HEK293 (cell line): ENCODE measurements around the gene GCNT2.

Source experiments
- CTCF ChIA-PET: fragments of 350-600 bp; formaldehyde crosslinking; extraction: SDS; loops from one replicate; lab custom pipeline; 2021; ENCODE audit warnings: antibody characterized with exemption; lab: Yijun Ruan, JAX
- POLR2A ChIA-PET: fragments of 300-600 bp; formaldehyde crosslinking; extraction: SDS; loops from one replicate; lab custom pipeline; 2020; ENCODE audit warnings: antibody characterized with exemption, inconsistent platforms; lab: Yijun Ruan, JAX
- H3K27ac ChIP-seq: fragments of 200-500 bp; sonication (Bioruptor generic); 2 replicates; pipeline ENCODE4 v1.5.1; 2014; ENCODE audit warnings: low read depth, low read length, control low read depth, inconsistent platforms; ENCODE audit errors: extremely low read depth
- H3K36me3 ChIP-seq, 2 experiments: fragments of 200-500 bp in 1 of 2; sonication (Bioruptor generic) in 1 of 2; 1 replicate in 1 of 2; 2 replicates in 1 of 2; pipeline ENCODE4 v1.5.1; 2014 to 2017; ENCODE audit warnings: inconsistent platforms in 2 of 2, low read length in 2 of 2; ENCODE audit not compliant: control insufficient read depth in 2 of 2, insufficient read depth in 1 of 2
- H3K4me1 ChIP-seq: fragments of 200-500 bp; sonication (Bioruptor generic); 2 replicates; pipeline ENCODE4 v1.5.1; 2014; ENCODE audit warnings: mild to moderate bottlenecking, low read length, inconsistent platforms; ENCODE audit not compliant: control insufficient read depth, insufficient read depth
- H3K4me3 ChIP-seq: 2 replicates; pipeline ENCODE4 v1.5.1; 2011; ENCODE audit warnings: low read depth, mild to moderate bottlenecking, control low read depth, low read length, moderate library complexity
- H3K9me3 ChIP-seq: fragments of 200-500 bp; sonication (Bioruptor generic); 2 replicates; pipeline ENCODE4 v1.5.1; 2014; ENCODE audit warnings: low read depth, low read length, inconsistent platforms; ENCODE audit not compliant: control insufficient read depth, insufficient read depth
- KLF1 ChIP-seq: fragments of 450-650 bp; formaldehyde crosslinking; IDR thresholded peaks from 2 replicates; pipeline ENCODE4 v1.5.1; 2016; ENCODE audit warnings: missing biosample characterization, missing genetic modification characterization
- SETDB1 ChIP-seq: IDR thresholded peaks from one replicate; pipeline ENCODE4 v1.6.1; 2017; ENCODE audit warnings: mild to moderate bottlenecking, low read length, moderate library complexity, mixed read lengths; ENCODE audit not compliant: insufficient read length
- TRIM28 ChIP-seq: IDR thresholded peaks from 2 replicates; pipeline ENCODE4 v1.6.1; 2011; ENCODE audit warnings: low read length, control low read depth, borderline replicate concordance
- YY1 ChIP-seq: fragments of 450-650 bp; formaldehyde crosslinking; IDR thresholded peaks from 2 replicates; pipeline ENCODE4 v1.5.1; 2018; ENCODE audit warnings: missing biosample characterization, missing genetic modification characterization
- ZBTB7A ChIP-seq: fragments of 450-650 bp; formaldehyde crosslinking; IDR thresholded peaks from 2 replicates; pipeline ENCODE4 v1.5.1; 2016; ENCODE audit warnings: low read depth, missing biosample characterization, missing genetic modification characterization
- ZNF10 ChIP-seq: fragments of 450-650 bp; formaldehyde crosslinking; IDR thresholded peaks from 2 replicates; pipeline ENCODE4 v1.5.1; 2017; ENCODE audit warnings: missing biosample characterization, missing genetic modification characterization
- ZNF133 ChIP-seq: fragments of 450-650 bp; formaldehyde crosslinking; IDR thresholded peaks from 2 replicates; pipeline ENCODE4 v1.5.1; 2016; ENCODE audit warnings: missing biosample characterization, missing genetic modification characterization
- ZNF146 ChIP-seq: fragments of 450-650 bp; formaldehyde crosslinking; IDR thresholded peaks from 2 replicates; pipeline ENCODE4 v1.5.1; 2016; ENCODE audit warnings: missing biosample characterization, missing genetic modification characterization
- ZNF24 ChIP-seq: fragments of 450-650 bp; formaldehyde crosslinking; IDR thresholded peaks from 2 replicates; pipeline ENCODE4 v1.5.1; 2016; ENCODE audit warnings: missing biosample characterization, missing genetic modification characterization
- ZNF391 ChIP-seq: fragments of 450-650 bp; formaldehyde crosslinking; IDR thresholded peaks from 2 replicates; pipeline ENCODE4 v1.5.1; 2016; ENCODE audit warnings: low read depth, missing biosample characterization, missing genetic modification characterization, borderline replicate concordance
- ZNF544 ChIP-seq: fragments of 450-650 bp; formaldehyde crosslinking; IDR thresholded peaks from 2 replicates; pipeline ENCODE4 v1.5.0; 2017; ENCODE audit warnings: missing biosample characterization, missing genetic modification characterization
- ZNF629 ChIP-seq: fragments of 450-650 bp; formaldehyde crosslinking; IDR thresholded peaks from 2 replicates; pipeline ENCODE4 v1.5.1; 2017; ENCODE audit warnings: missing biosample characterization, missing genetic modification characterization
- ZNF658 ChIP-seq: fragments of 450-650 bp; formaldehyde crosslinking; IDR thresholded peaks from 2 replicates; pipeline ENCODE4; 2016; ENCODE audit warnings: missing biosample characterization, missing genetic modification characterization
- ZNF747 ChIP-seq: fragments of 450-650 bp; formaldehyde crosslinking; IDR thresholded peaks from 2 replicates; pipeline ENCODE4 v1.5.1; 2016; ENCODE audit warnings: missing biosample characterization, missing genetic modification characterization
- TF ChIP-seq, protein P1 (sequence below): fragments of 450-650 bp; formaldehyde crosslinking; IDR thresholded peaks from 2 replicates; pipeline ENCODE4 v1.5.1; 2016; ENCODE audit warnings: missing biosample characterization, missing genetic modification characterization
- TF ChIP-seq, protein P2 (sequence below): fragments of 450-650 bp; formaldehyde crosslinking; IDR thresholded peaks from 2 replicates; pipeline ENCODE4 v1.5.1; 2016; ENCODE audit warnings: missing biosample characterization, missing genetic modification characterization
- TF ChIP-seq, protein P3 (sequence below): fragments of 450-650 bp; formaldehyde crosslinking; IDR thresholded peaks from 2 replicates; pipeline ENCODE4 v1.5.1; 2016; ENCODE audit warnings: missing biosample characterization, missing genetic modification characterization
- TF ChIP-seq, protein P4 (sequence below): fragments of 450-650 bp; formaldehyde crosslinking; IDR thresholded peaks from 2 replicates; pipeline ENCODE4 v1.5.1; 2016; ENCODE audit warnings: missing biosample characterization, missing genetic modification characterization

Gene GCNT2

DNA sequence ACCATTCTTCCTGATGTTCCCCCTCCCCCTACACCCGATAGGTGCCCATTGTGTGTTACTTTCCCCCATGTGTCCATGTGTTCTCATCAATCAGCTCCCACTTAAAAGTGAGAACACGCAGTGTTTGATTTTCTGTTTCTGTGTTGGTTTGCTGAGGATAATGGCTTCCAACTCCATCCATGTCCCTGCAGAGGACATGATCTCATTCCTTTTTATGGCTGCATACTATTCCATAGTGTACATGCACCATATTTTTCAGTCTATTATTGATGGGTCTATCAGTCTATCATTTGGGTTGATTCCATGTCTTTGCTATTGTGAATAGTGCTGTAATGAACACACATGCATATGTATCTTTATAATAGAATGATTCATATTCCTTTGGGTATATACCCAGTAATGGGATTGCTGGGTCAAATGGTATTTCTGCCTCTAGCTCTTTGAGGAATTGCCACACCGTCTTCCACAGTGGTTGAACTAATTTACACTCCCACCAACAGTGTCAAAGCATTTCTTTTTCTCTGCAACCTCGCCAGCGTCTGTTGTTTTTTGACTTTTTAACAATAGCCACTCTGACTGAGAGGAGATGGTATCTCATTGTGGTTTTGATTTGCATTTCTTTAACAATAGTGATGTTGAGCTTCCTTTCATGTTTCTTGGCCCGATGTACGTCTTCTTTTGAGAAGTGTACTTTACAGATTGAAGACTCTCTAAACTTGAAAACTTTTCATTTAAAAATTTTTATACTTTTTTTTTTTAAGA lies 41.0 kb upstream of the GCNT2 start:
- POLR2A ChIA-PET: interaction anchor here (1.2 kb wide), 1 partner anchor 66 kb away, joined by 3 read pairs; no protein-coding TSS in a partner anchor
- Histone ChIP-seq H3K9me3 (no peaks in the 10 kb centered on the region), H3K27ac (no peak overlapping the region), H3K4me1 (no peaks in the 10 kb centered on the region), H3K4me3 (no peak overlapping the region), H3K36me3 (no peaks in the 10 kb centered on the region)
- CTCF ChIA-PET: interaction anchor here (0.6 to 5.8 kb wide), 11 partner anchors 12 to 1091 kb away, joined by 3 to 77 read pairs (median 4); partner anchors contain the start of gene TMEM14B
- TF ChIP-seq ZNF10 (no peak), ZNF146 (tag by site-specific recombination) (peak; percentile 93)
- TF ChIP-seq, protein P1, sequence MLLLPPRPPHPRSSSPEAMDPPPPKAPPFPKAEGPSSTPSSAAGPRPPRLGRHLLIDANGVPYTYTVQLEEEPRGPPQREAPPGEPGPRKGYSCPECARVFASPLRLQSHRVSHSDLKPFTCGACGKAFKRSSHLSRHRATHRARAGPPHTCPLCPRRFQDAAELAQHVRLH (tag by site-specific recombination): peak; percentile 57; the same call in 1 of the 2 replicates
- TF ChIP-seq, protein P2, sequence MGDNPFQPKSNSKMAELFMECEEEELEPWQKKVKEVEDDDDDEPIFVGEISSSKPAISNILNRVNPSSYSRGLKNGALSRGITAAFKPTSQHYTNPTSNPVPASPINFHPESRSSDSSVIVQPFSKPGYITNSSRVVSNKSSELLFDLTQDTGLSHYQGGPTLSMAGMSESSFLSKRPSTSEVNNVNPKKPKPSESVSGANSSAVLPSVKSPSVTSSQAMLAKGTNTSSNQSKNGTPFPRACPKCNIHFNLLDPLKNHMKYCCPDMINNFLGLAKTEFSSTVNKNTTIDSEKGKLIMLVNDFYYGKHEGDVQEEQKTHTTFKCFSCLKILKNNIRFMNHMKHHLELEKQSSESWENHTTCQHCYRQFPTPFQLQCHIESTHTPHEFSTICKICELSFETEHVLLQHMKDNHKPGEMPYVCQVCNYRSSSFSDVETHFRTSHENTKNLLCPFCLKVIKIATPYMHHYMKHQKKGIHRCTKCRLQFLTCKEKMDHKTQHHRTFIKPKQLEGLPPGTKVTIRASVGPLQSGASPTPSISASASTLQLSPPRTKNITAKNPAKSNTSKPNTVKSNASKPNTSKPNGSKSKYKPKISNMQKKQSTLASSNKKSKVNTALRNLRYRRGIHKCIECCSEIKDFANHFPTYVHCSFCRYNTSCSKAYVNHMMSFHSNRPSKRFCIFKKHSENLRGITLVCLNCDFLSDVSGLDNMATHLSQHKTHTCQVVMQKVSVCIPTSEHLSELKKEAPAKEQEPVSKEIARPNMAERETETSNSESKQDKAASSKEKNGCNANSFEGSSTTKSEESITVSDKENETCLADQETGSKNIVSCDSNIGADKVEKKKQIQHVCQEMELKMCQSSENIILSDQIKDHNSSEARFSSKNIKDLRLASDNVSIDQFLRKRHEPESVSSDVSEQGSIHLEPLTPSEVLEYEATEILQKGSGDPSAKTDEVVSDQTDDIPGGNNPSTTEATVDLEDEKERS (tag by site-specific recombination): 0 out of 2 replicates have a peak, but pooled peaks have one; percentile 71

DNA sequence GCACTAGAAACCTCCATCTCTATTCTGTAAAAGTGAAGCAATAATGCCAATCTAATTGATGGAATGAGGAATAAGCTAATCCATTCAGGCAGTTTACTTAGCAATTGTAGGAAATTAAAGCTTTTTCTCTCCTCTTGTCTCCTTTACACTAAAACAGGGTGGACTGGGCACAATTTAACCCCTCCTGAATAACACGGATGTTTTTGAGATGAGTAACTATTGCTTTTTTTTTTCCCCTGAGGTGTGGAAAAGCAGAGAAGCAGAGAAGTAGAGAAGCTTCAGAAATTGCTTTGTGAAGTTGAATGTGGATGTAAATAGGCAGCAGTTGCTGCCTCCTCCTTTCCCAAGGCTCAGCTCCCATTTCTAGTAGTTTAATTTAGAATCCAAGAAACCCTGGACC lies 40.0 kb upstream of the GCNT2 start:
- H3K27ac ChIP-seq: no peak overlapping the region
- H3K4me1 ChIP-seq: no peaks in the 10 kb centered on the region
- ChIA-PET CTCF (interaction anchor here (0.6 to 5.8 kb wide), 13 partner anchors 13 to 1090 kb away, joined by 3 to 77 read pairs (median 4); no protein-coding TSS in a partner anchor), POLR2A (interaction anchor here (0.7 to 1.6 kb wide), 4 partner anchors 40 to 357 kb away, joined by 3 to 5 read pairs (median 4); partner anchors contain the start of genes GCNT2, MAK and TMEM14C)
- no peaks in the 10 kb centered on the region for H3K9me3 ChIP-seq
- H3K36me3 ChIP-seq: no peaks in the 10 kb centered on the region
- TF ChIP-seq KLF1 (no peak), ZNF544 (tag by site-specific recombination) (no peak), ZNF24 (tag by site-specific recombination) (no peak)
- H3K4me3 ChIP-seq: no peak overlapping the region

DNA sequence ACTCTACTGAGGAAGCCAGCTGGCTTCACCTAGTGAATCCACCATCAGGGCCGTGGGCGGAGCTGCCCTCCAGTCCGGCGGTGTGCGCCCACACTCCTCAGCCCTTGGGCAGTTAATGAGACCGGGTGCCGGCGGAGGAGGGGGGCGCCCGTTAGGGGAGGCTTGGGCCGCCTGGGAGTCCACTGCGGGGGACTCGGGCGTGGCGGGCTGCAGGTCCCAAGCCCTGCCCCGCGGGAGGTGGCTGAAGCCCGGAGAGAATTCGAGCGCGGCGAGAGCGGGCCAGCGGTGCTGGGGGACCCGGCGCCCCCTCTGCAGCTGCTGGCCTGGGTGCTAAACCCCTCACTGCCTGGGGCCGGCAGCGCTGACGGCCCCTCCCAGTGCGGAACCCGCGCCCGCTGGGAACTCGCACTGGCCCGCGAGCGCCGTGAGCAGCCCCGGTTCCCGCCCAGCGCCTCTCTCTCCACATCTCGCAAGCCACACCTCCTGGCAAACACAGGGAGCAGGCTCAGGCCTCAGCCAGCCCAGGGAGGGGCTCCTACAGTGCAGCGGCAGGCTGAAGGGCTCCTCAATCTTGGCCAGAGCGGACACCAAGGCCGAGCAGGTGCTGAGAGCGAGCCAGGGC lies 38.4 kb upstream of the GCNT2 start:
- Histone ChIP-seq H3K36me3 (no peaks in the 10 kb centered on the region), H3K4me1 (no peaks in the 10 kb centered on the region), H3K9me3 (no peaks in the 10 kb centered on the region), H3K4me3 (no peak overlapping the region), H3K27ac (no peak overlapping the region)
- CTCF ChIA-PET: interaction anchor here (0.6 to 5.8 kb wide), 4 partner anchors 17 to 319 kb away, joined by 3 to 77 read pairs (median 4); no protein-coding TSS in a partner anchor
- POLR2A ChIA-PET: interaction anchor here (1.4 kb wide), 1 partner anchor 38 kb away, joined by 4 read pairs; the partner anchor contains the start of gene GCNT2
- TF ChIP-seq ZNF133: no peak
- TF ChIP-seq, protein P3, sequence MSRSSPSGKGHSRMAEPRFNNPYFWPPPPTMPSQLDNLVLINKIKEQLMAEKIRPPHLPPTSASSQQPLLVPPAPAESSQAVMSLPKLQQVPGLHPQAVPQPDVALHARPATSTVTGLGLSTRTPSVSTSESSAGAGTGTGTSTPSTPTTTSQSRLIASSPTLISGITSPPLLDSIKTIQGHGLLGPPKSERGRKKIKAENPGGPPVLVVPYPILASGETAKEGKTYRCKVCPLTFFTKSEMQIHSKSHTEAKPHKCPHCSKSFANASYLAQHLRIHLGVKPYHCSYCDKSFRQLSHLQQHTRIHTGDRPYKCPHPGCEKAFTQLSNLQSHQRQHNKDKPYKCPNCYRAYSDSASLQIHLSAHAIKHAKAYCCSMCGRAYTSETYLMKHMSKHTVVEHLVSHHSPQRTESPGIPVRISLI (tag by site-specific recombination): no peak
- TF ChIP-seq ZNF747 (tag by site-specific recombination): no peak
- no peak for TF ChIP-seq SETDB1
- no peak for TF ChIP-seq ZNF629 (tag by site-specific recombination)
- no peak for TF ChIP-seq YY1
- TF ChIP-seq ZNF391: no peak
- no peak for TF ChIP-seq TRIM28
- TF ChIP-seq ZBTB7A (tag by site-specific recombination): no peak
- TF ChIP-seq ZNF658 (tag by site-specific recombination): no peak
- TF ChIP-seq, protein P4, sequence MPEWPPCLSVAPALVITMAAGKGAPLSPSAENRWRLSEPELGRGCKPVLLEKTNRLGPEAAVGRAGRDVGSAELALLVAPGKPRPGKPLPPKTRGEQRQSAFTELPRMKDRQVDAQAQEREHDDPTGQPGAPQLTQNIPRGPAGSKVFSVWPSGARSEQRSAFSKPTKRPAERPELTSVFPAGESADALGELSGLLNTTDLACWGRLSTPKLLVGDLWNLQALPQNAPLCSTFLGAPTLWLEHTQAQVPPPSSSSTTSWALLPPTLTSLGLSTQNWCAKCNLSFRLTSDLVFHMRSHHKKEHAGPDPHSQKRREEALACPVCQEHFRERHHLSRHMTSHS: no peak
- TF ChIP-seq, protein P1 (tag by site-specific recombination): no peak
